Renal cortex interstitium (tissue), 11 donors: Measurements from ENCODE around the gene NDUFS6. TPM values are rescaled to one million over a fixed set of nuclear protein-coding genes. Genes with fewer than 3 reads are reported as not detected.
A peak's percentile ranks its signal among the peaks of the same experiment; 100 is the strongest.

Experiments used
- DNase-seq, 11 donors: peaks; one replicate each; pipeline ENCODE4 v3.0.0-alpha.2; 2013; ENCODE audit warnings: low read depth in 9 of 11, low spot score in 4 of 11; ENCODE audit errors: extremely low read depth in 1 of 11
- polyA plus RNA-seq, 3 donors: library from polyadenylated mRNA; unstranded; fragments of 120-200 nt; gene quantifications; one replicate each; pipeline ENCODE4 v1.2.1, GENCODE V29; 2013; ENCODE audit not compliant: insufficient read length in 3 of 3

Gene NDUFS6
- polyA plus RNA-seq, 3 donors: 59.7 to 87.5 (median 67.3) TPM

- no peak for DNase-seq
These were observed 38.9 kb upstream of the NDUFS6 start for GRCh38 chr5:1762121-1762882.

- DNase-seq: no peak
These were observed 38.2 kb upstream of the NDUFS6 start for GRCh38 chr5:1762883-1763547.

GRCh38 chr5:1763548-1763911 lies 37.7 kb upstream of the NDUFS6 start:
- DNase-seq: peak in 9 of 11 donors; percentile 26 to 64 (median 48)

GRCh38 chr5:1763960-1764605 lies 37.1 kb upstream of the NDUFS6 start:
- no peak for DNase-seq

- DNase-seq: no peak
These were observed 36.6 kb upstream of the NDUFS6 start for GRCh38 chr5:1764606-1764960.

GRCh38 chr5:1765141-1765879 lies 35.9 kb upstream of the NDUFS6 start:
- no peak for DNase-seq

GRCh38 chr5:1765880-1766235 lies 35.3 kb upstream of the NDUFS6 start:
- DNase-seq: no peak

GRCh38 chr5:1767524-1768282 lies 33.5 kb upstream of the NDUFS6 start:
- no peak for DNase-seq

GRCh38 chr5:1768283-1769000 lies 32.8 kb upstream of the NDUFS6 start:
- DNase-seq: no peak

- no peak for DNase-seq
These were observed 32.1 kb upstream of the NDUFS6 start for GRCh38 chr5:1769017-1769640.

- no peak for DNase-seq
These were observed 31.3 kb upstream of the NDUFS6 start for GRCh38 chr5:1769752-1770442.

GRCh38 chr5:1770443-1770802 lies 30.8 kb upstream of the NDUFS6 start:
- DNase-seq: no peak

GRCh38 chr5:1771149-1772065 lies 29.8 kb upstream of the NDUFS6 start:
- no peak for DNase-seq

- no peak for DNase-seq
These were observed 28.6 kb upstream of the NDUFS6 start for GRCh38 chr5:1772634-1773033.

GRCh38 chr5:1776831-1777230 lies 24.4 kb upstream of the NDUFS6 start:
- no peak for DNase-seq

- no peak for DNase-seq
These were observed 23.7 kb upstream of the NDUFS6 start for GRCh38 chr5:1777281-1778137.
